IMR-90 (cell line): ENCODE measurements around the gene DHDDS. TPM values are rescaled to one million over a fixed set of nuclear protein-coding genes. Genes with fewer than 3 reads are reported as not detected.

Source experiments
- ATAC-seq: fragments of 200-7000 bp; cut with Tn5 transposase; 2 replicates; pipeline ENCODE4 v1.9.1; 2020; ENCODE audit warnings: low read depth, mild to moderate bottlenecking, moderate library complexity
- BruUV-seq: library from RNA; stranded (reverse); fragments of 400-500 nt; replicated peaks from 2 replicates; lab custom pipeline; 2021; lab: Mats Ljungman, UMichigan
- CTCF ChIA-PET: fragments of 300-600 bp; formaldehyde crosslinking; extraction: SDS; loops from one replicate; lab custom pipeline; 2021; ENCODE audit warnings: antibody characterized with exemption; lab: Yijun Ruan, JAX
- POLR2A ChIA-PET: fragments of 300-600 bp; sonication (Branson Sonifier 250); formaldehyde crosslinking; loops from one replicate; lab custom pipeline; 2022; ENCODE audit warnings: antibody characterized with exemption; ENCODE audit not compliant: unreplicated experiment; lab: Charles Lee
- DNase-seq: peaks from one replicate; pipeline ENCODE4 v3.0.0; 2013
- H2AFZ ChIP-seq: replicated peaks from 2 replicates; pipeline ENCODE3; 2013; ENCODE audit warnings: low read length, mild to moderate bottlenecking; ENCODE audit not compliant: poor library complexity
- H2AK5ac ChIP-seq: 2 replicates; pipeline ENCODE4 v1.6.1; 2013; ENCODE audit warnings: low read depth, low read length, inconsistent platforms
- H2AK9ac ChIP-seq: replicated peaks from 2 replicates; pipeline ENCODE3; 2013; ENCODE audit warnings: mild to moderate bottlenecking, low read depth, low read length, moderate library complexity; ENCODE audit not compliant: poor library complexity
- H2BK120ac ChIP-seq: 2 replicates; pipeline ENCODE4 v1.6.1; 2013; ENCODE audit warnings: low read depth, low read length, inconsistent platforms
- H2BK15ac ChIP-seq: 3 replicates; pipeline ENCODE4 v1.6.1; 2013; ENCODE audit warnings: low read depth, low read length, inconsistent platforms
- H2BK20ac ChIP-seq: 2 replicates; pipeline ENCODE4 v1.6.1; 2013; ENCODE audit warnings: low read depth, mild to moderate bottlenecking, inconsistent platforms, low read length, moderate library complexity
- H2BK5ac ChIP-seq: 2 replicates; pipeline ENCODE4 v1.6.1; 2013; ENCODE audit warnings: mild to moderate bottlenecking, low read depth, low read length, inconsistent platforms; ENCODE audit not compliant: poor library complexity, severe bottlenecking
- H3K14ac ChIP-seq: replicated peaks from 2 replicates; pipeline ENCODE4 v1.6.1; 2013; ENCODE audit warnings: low read depth, low read length, inconsistent platforms
- H3K18ac ChIP-seq: 2 replicates; pipeline ENCODE4 v1.6.1; 2013; ENCODE audit warnings: low read depth, low read length, control low read depth
- H3K23ac ChIP-seq: 2 replicates; pipeline ENCODE4 v1.6.1; 2013; ENCODE audit warnings: low read depth, low read length, inconsistent platforms
- H3K27ac ChIP-seq: 2 replicates; pipeline ENCODE4 v1.5.1; 2013; ENCODE audit warnings: mild to moderate bottlenecking, control low read depth, low read length; ENCODE audit not compliant: insufficient read depth
- H3K27me3 ChIP-seq: 2 replicates; pipeline ENCODE4 v1.6.1; 2013; ENCODE audit warnings: low read length; ENCODE audit not compliant: control insufficient read depth, insufficient read depth
- H3K36me3 ChIP-seq: 2 replicates; pipeline ENCODE4 v1.6.1; 2013; ENCODE audit warnings: low read length, mixed read lengths; ENCODE audit not compliant: control insufficient read depth, insufficient read depth
- H3K4ac ChIP-seq: 2 replicates; pipeline ENCODE4 v1.6.1; 2013; ENCODE audit warnings: low read depth, low read length, inconsistent platforms
- H3K4me1 ChIP-seq: 2 replicates; pipeline ENCODE4 v1.6.1; 2013; ENCODE audit warnings: low read length, mixed read lengths; ENCODE audit not compliant: control insufficient read depth, insufficient read depth
- H3K4me2 ChIP-seq: 2 replicates; pipeline ENCODE4 v1.6.1; 2013; ENCODE audit warnings: low read depth, mild to moderate bottlenecking, control low read depth, low read length, moderate library complexity
- H3K4me3 ChIP-seq: 2 replicates; pipeline ENCODE4 v1.5.1; 2013; ENCODE audit warnings: low read depth, mild to moderate bottlenecking, control low read depth, low read length, moderate library complexity; ENCODE audit not compliant: insufficient read depth
- H3K56ac ChIP-seq: 2 replicates; pipeline ENCODE4 v1.6.1; 2013; ENCODE audit warnings: low read length, inconsistent platforms; ENCODE audit not compliant: insufficient read depth; ENCODE audit errors: extremely low read depth
- H3K79me1 ChIP-seq, 2 experiments: 2 replicates each; pipeline ENCODE4 v1.6.1; 2013; ENCODE audit warnings: low read length in 2 of 2, inconsistent platforms in 1 of 2, low read depth in 1 of 2
- H3K9ac ChIP-seq: 2 replicates; pipeline ENCODE4 v1.6.1; 2013; ENCODE audit warnings: low read depth, low read length, control low read depth
- H3K9me1 ChIP-seq: 2 replicates; pipeline ENCODE4 v1.6.1; 2013; ENCODE audit warnings: low read length, inconsistent platforms; ENCODE audit not compliant: insufficient read depth
- H3K9me3 ChIP-seq: 2 replicates; pipeline ENCODE4 v1.6.1; 2013; ENCODE audit warnings: low read length; ENCODE audit not compliant: control insufficient read depth, insufficient read depth
- H4K20me1 ChIP-seq: 2 replicates; pipeline ENCODE4 v1.6.1; 2013; ENCODE audit warnings: low read length, inconsistent platforms; ENCODE audit not compliant: insufficient read depth
- H4K5ac ChIP-seq: 2 replicates; pipeline ENCODE4 v1.6.1; 2013; ENCODE audit warnings: mild to moderate bottlenecking, low read depth, low read length, control low read depth
- H4K8ac ChIP-seq, 2 experiments: 2 replicates each; pipeline ENCODE4 v1.6.1; 2013; ENCODE audit warnings: low read depth in 2 of 2, low read length in 2 of 2, control low read depth in 1 of 2, inconsistent platforms in 1 of 2
- H4K91ac ChIP-seq: 2 replicates; pipeline ENCODE4 v1.6.1; 2013; ENCODE audit warnings: low read depth, low read length, inconsistent platforms; ENCODE audit not compliant: insufficient read depth
- BHLHE40 ChIP-seq: fragments of 150-350 bp; IDR thresholded peaks from 2 replicates; pipeline ENCODE4 v1.6.1; 2016; ENCODE audit warnings: mild to moderate bottlenecking, low read depth, low read length
- CEBPB ChIP-seq: IDR thresholded peaks from 2 replicates; pipeline ENCODE4 v1.6.1; 2012; ENCODE audit warnings: low read depth, low read length, improper control_type of control experiment
- CHD1 ChIP-seq: IDR thresholded peaks from 2 replicates; pipeline ENCODE4 v1.6.1; 2012; ENCODE audit warnings: low read depth, low read length, improper control_type of control experiment
- CTCF ChIP-seq: conservative IDR thresholded peaks from 2 replicates; pipeline ENCODE4 v1.5.1; 2012; ENCODE audit warnings: mild to moderate bottlenecking, low read depth, low read length, improper control_type of control experiment
- ELK1 ChIP-seq: fragments of 150-350 bp; IDR thresholded peaks from 2 replicates; pipeline ENCODE4 v1.6.1; 2016; ENCODE audit warnings: low read depth, mild to moderate bottlenecking, low read length, moderate library complexity, borderline replicate concordance
- FOS ChIP-seq: fragments of 150-350 bp; IDR thresholded peaks from 2 replicates; pipeline ENCODE4 v1.6.1; 2016; ENCODE audit warnings: low read depth, low read length
- MAFK ChIP-seq: IDR thresholded peaks from 2 replicates; pipeline ENCODE4 v1.6.1; 2012; ENCODE audit warnings: low read depth, low read length, improper control_type of control experiment
- MXI1 ChIP-seq: IDR thresholded peaks from 2 replicates; pipeline ENCODE4 v1.6.1; 2012; ENCODE audit warnings: low read depth, mild to moderate bottlenecking, low read length, moderate library complexity, borderline replicate concordance
- NFE2L2 ChIP-seq: fragments of 150-350 bp; IDR thresholded peaks from 2 replicates; pipeline ENCODE4 v1.6.1; 2016; ENCODE audit warnings: low read depth, mild to moderate bottlenecking, low read length
- POLR2A ChIP-seq: IDR thresholded peaks from 2 replicates; pipeline ENCODE4 v1.6.1; 2012; ENCODE audit warnings: mild to moderate bottlenecking, low read depth, low read length
- RAD21 ChIP-seq: IDR thresholded peaks from 2 replicates; pipeline ENCODE4 v1.6.1; 2012; ENCODE audit warnings: low read length, improper control_type of control experiment
- RCOR1 ChIP-seq: IDR thresholded peaks from 2 replicates; pipeline ENCODE4 v1.6.1; 2012; ENCODE audit warnings: mild to moderate bottlenecking, low read length, improper control_type of control experiment; ENCODE audit not compliant: insufficient replicate concordance
- RFX5 ChIP-seq: IDR thresholded peaks from 2 replicates; pipeline ENCODE4 v1.8.0; 2012; ENCODE audit warnings: low read depth, mild to moderate bottlenecking, low read length, moderate library complexity
- SMC3 ChIP-seq: fragments of 150-350 bp; IDR thresholded peaks from 2 replicates; pipeline ENCODE4 v1.6.1; 2016; ENCODE audit warnings: low read depth, mild to moderate bottlenecking, antibody characterized with exemption, low read length, moderate library complexity
- USF2 ChIP-seq: fragments of 150-350 bp; IDR thresholded peaks from 2 replicates; pipeline ENCODE4 v1.6.1; 2017; ENCODE audit warnings: mild to moderate bottlenecking, antibody characterized with exemption, low read length, low read depth
- WGBS, 2 experiments: methylation state at CpG; one replicate each; pipeline versions ENCODE4 v1.1.5 to v1.1.7; 2013; ENCODE audit warnings: missing lambda C conversion rate in 2 of 2; ENCODE audit not compliant: insufficient read length in 1 of 2; ENCODE audit errors: extremely low coverage in 2 of 2; 5-methylcytosine and 5-hydroxymethylcytosine counted together
- dilution Hi-C: fragments of 300-500 bp; cut with HindIII; formaldehyde crosslinking; loops from one replicate; pipeline ENCODE4 v1.14.3; 2018; ENCODE audit warnings: low sequenced_read_pairs; ENCODE audit not compliant: unreplicated experiment
- in situ Hi-C: fragments of 300-500 bp; cut with MboI; formaldehyde crosslinking; loops from 3 replicates; pipeline ENCODE4 v1.14.3; 2019; ENCODE audit warnings: low sequenced_read_pairs, inconsistent platforms, mixed read lengths
- intact Hi-C: fragments of 100-400 bp; cut with micrococcal nuclease; formaldehyde crosslinking; loops from 2 replicates; pipeline ENCODE4 v1.10.0; 2022
- polyA plus RNA-seq, 3 experiments: library from polyadenylated mRNA; depleted of rRNA; stranded (reverse); fragments of >200 nt; gene quantifications; 2 replicates each; pipeline ENCODE4 v1.2.3, GENCODE V29; 2012; ENCODE audit warnings: low replicate concordance in 1 of 3
- total RNA-seq: library from RNA; depleted of rRNA; stranded (reverse); fragments of >200 nt; gene quantifications from 2 replicates; pipeline ENCODE4 v1.2.3, GENCODE V29; 2012

DHDDS gene
- total and polyA plus RNA-seq, 2 of the 4 experiments (the other 2 are of a cell fraction), result 49.3 to 67.7 TPM

GRCh38 chr1:26478988-26479387 is 46.9 kb downstream of the DHDDS start:
- Histone ChIP-seq H2BK5ac (no peak overlapping the region), H2AFZ (no peak overlapping the region), H2AK9ac (no peak overlapping the region), H3K36me3 (peaks cover 15% of the 10 kb centered on the region), H3K9me3 (no peaks in the 10 kb centered on the region), H4K8ac (no peak overlapping the region), H2BK15ac (no peak overlapping the region), H4K5ac (no peak overlapping the region), H3K9ac (no peak overlapping the region), H3K4me2 (no peak overlapping the region), H2BK120ac (no peak overlapping the region), H3K23ac (no peak overlapping the region), H2AK5ac (no peak overlapping the region), H3K4me1 (peaks cover 2% of the 10 kb centered on the region; the same call in 1 of the 2 replicates), H3K18ac (no peak overlapping the region), H3K9me1 (peaks cover 6% of the 10 kb centered on the region; the same call in 1 of the 2 replicates), H3K4me3 (no peak overlapping the region), H4K91ac (no peak overlapping the region), H3K4ac (no peak overlapping the region), H2BK20ac (no peak overlapping the region), H3K27me3 (no peaks in the 10 kb centered on the region), H3K27ac (no peak overlapping the region), H3K56ac (no peak overlapping the region), H4K20me1 (peaks cover 11% of the 10 kb centered on the region; the same call in 1 of the 2 replicates), H3K79me1 (peaks cover 8 to 30% of the 10 kb centered on the region in 2 experiments), H3K14ac (no peak overlapping the region)
- TF ChIP-seq MAFK (no peak), NFE2L2 (no peak), MXI1 (no peak), SMC3 (no peak), FOS (no peak), RFX5 (no peak), CEBPB (no peak), ELK1 (no peak), RAD21 (no peak), POLR2A (no peak), RCOR1 (no peak), CHD1 (no peak), CTCF (no peak), USF2 (no peak), BHLHE40 (no peak)
- dilution Hi-C loops (no loop called here), in situ Hi-C loops (no loop called here), intact Hi-C loops (no loop called here)
- no peak for DNase-seq
- BruUV-seq, result no TSS peak
- WGBS, 2 experiments, result no CpG with 5 or more reads among the region's 6 CpGs
- ChIA-PET POLR2A (no interaction called here), CTCF (no interaction called here)
- no peak for ATAC-seq
